Upper lobe of left lung (tissue), 6 donors: ENCODE results near the gene IGSF9. TPM values are rescaled to one million over a fixed set of nuclear protein-coding genes. Genes with fewer than 3 reads are reported as not detected.

ENCODE experiments used
- ATAC-seq, 2 donors: fragments of 200-7000 bp; cut with Tn5 transposase; one replicate each; pipeline ENCODE4 v1.9.1; 2022; ENCODE audit warnings: mild to moderate bottlenecking in 2 of 2, moderate library complexity in 2 of 2; ENCODE audit not compliant: low FRiP score in 2 of 2
- DNase-seq, 2 donors: peaks; one replicate each; pipeline ENCODE4 v3.0.0-alpha.2; 2019 to 2020
- H3K27ac ChIP-seq, 4 donors: fragments of 200-600 bp; sonication (generic); one replicate each; pipeline ENCODE4 v1.5.1; 2016 to 2019
- H3K27me3 ChIP-seq, 4 donors: fragments of 200-600 bp; sonication (generic); one replicate each; pipeline ENCODE4 v1.5.1; 2017 to 2019
- H3K36me3 ChIP-seq, 4 donors: fragments of 200-600 bp; sonication (generic); one replicate each; pipeline ENCODE4 v1.5.1; 2016 to 2019
- H3K4me1 ChIP-seq, 4 donors: fragments of 200-600 bp; sonication (generic); one replicate each; pipeline ENCODE4 v1.5.1; 2018 to 2019
- H3K4me3 ChIP-seq, 4 donors: fragments of 200-600 bp; sonication (generic); one replicate each; pipeline ENCODE4 v1.5.1; 2017 to 2019; ENCODE audit warnings: mild to moderate bottlenecking in 2 of 4, moderate library complexity in 1 of 4
- H3K9me3 ChIP-seq, 4 donors: fragments of 200-600 bp; sonication (generic); one replicate each; pipeline ENCODE4 v1.5.1; 2018 to 2019
- EP300 ChIP-seq, 4 donors: sonication (generic); formaldehyde crosslinking; IDR thresholded peaks; one replicate each; pipeline ENCODE4 v1.5.1; 2017; ENCODE audit warnings: antibody characterized with exemption in 4 of 4, control low read depth in 2 of 4
- POLR2A ChIP-seq, 4 donors: fragments of 450-650 bp; IDR thresholded peaks; one replicate each; pipeline ENCODE4 v1.5.1; 2016 to 2017; ENCODE audit warnings: antibody characterized with exemption in 4 of 4, mild to moderate bottlenecking in 2 of 4
- POLR2AphosphoS5 ChIP-seq, 2 donors: sonication (generic); formaldehyde crosslinking; IDR thresholded peaks; one replicate each; pipeline ENCODE4 v1.5.1; 2017; ENCODE audit warnings: antibody characterized with exemption in 2 of 2
- WGBS, 2 donors: methylation state at CpG; one replicate each; pipeline ENCODE4 v1.1.5; 2017 to 2018; 5-methylcytosine and 5-hydroxymethylcytosine counted together
- total RNA-seq, 6 donors: library from RNA; depleted of rRNA in 4 of 6; stranded (reverse); fragments of >200 nt in 4 of 6; gene quantifications; one replicate each; pipeline versions ENCODE4 v1.1.0 to v1.2.1, GENCODE V29; 2016 to 2021
- TF ChIP-seq, protein P1 (sequence below), 6 experiments: fragments of 450-650 bp in 4 of 6; fragments of 200-600 bp in 2 of 6; sonication (generic) in 2 of 6; IDR thresholded peaks; one replicate each; pipeline ENCODE4 v1.5.1; 2016 to 2019; ENCODE audit warnings: antibody characterized with exemption in 6 of 6
- donor health status: DM: no; HTN: no; CAD: no; lungs with moderate emphysema.
- donor health status: DM: no; HTN: yes; CAD: no; lungs with severe emphysema.

The IGSF9 gene
- total RNA-seq, 6 donors from 2014 or later: 0.55 to 2.3 (median 1.5) TPM

DNA sequence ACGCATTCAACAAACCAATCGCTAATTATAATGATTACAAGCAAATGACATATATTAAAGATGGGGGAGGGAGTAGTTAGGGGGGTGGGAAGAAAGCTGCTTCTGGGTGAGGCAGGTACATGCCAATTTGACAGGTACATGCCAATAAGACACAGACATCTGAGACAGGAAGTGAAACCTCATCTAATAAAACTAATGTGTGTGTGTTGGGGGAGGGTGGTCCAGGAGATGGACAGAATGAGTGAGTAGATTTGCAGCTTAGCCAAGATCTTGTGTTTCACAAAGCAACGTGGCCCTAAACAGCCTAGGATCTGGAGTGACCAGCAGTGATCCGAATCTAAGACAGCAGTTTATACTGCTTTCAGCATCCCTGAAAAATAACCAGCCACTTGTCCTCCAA lies 56.2 kb downstream of the IGSF9 start:
- DNase-seq (no peak), ATAC-seq (no peak)
- no peaks in the 10 kb centered on the region for H3K27me3 ChIP-seq
- TF ChIP-seq EP300 (IDR thresholded peaks at IDR 0.05): no peak
- TF ChIP-seq POLR2A (IDR thresholded peaks at IDR 0.05): no peak
- TF ChIP-seq POLR2AphosphoS5 (IDR thresholded peaks at IDR 0.05): no peak
- TF ChIP-seq, protein P1, sequence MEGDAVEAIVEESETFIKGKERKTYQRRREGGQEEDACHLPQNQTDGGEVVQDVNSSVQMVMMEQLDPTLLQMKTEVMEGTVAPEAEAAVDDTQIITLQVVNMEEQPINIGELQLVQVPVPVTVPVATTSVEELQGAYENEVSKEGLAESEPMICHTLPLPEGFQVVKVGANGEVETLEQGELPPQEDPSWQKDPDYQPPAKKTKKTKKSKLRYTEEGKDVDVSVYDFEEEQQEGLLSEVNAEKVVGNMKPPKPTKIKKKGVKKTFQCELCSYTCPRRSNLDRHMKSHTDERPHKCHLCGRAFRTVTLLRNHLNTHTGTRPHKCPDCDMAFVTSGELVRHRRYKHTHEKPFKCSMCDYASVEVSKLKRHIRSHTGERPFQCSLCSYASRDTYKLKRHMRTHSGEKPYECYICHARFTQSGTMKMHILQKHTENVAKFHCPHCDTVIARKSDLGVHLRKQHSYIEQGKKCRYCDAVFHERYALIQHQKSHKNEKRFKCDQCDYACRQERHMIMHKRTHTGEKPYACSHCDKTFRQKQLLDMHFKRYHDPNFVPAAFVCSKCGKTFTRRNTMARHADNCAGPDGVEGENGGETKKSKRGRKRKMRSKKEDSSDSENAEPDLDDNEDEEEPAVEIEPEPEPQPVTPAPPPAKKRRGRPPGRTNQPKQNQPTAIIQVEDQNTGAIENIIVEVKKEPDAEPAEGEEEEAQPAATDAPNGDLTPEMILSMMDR (IDR thresholded peaks at IDR 0.05): no peak
- H3K36me3 ChIP-seq: no peaks in the 10 kb centered on the region
- H3K4me3 ChIP-seq: no peak overlapping the region
- WGBS, 2 donors: 86 to 98% methylated on average over 4 of the region's 4 CpGs
- H3K4me1 ChIP-seq: peaks cover 13 to 29% (median 24%) of the 10 kb centered on the region in 4 donors
- H3K27ac ChIP-seq: peak overlapping the region; percentile 70 to 81 (median 76)
- no peaks in the 10 kb centered on the region for H3K9me3 ChIP-seq

DNA sequence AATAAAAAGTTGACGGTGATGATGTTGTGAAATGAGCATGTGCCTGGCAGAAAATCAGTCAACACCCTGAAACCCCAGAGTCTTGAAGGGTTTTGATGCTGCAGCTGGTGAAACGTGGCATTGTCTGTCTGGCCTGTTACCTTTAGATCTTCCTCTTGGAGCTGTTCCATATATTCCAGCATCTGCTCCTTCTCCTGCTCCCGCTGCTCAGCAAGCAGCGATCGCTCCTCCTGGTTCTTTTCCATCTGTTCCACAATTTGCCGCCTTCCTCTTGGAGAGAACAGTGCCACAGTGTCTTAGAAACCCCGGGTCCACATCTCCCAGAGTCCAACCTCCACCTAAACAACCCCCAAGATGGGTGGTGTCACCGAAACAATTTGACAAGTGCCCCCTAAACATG lies 61.1 kb downstream of the IGSF9 start:
- no peak for TF ChIP-seq POLR2A (IDR thresholded peaks at IDR 0.05)
- TF ChIP-seq, protein P1 (IDR thresholded peaks at IDR 0.05): no peak
- TF ChIP-seq POLR2AphosphoS5 (IDR thresholded peaks at IDR 0.05): no peak
- TF ChIP-seq EP300 (IDR thresholded peaks at IDR 0.05): no peak
- no peaks in the 10 kb centered on the region for H3K27me3 ChIP-seq
- no peak overlapping the region for H3K4me3 ChIP-seq
- no peaks in the 10 kb centered on the region for H3K9me3 ChIP-seq
- DNase-seq (no peak), ATAC-seq (no peak)
- H3K27ac ChIP-seq: no peak overlapping the region
- WGBS, 2 donors: 80 to 87% methylated on average over 8 of the region's 8 CpGs
- no peaks in the 10 kb centered on the region for H3K36me3 ChIP-seq
- H3K4me1 ChIP-seq: peaks cover 5 to 16% (median 15%) of the 10 kb centered on the region in 4 donors

DNA sequence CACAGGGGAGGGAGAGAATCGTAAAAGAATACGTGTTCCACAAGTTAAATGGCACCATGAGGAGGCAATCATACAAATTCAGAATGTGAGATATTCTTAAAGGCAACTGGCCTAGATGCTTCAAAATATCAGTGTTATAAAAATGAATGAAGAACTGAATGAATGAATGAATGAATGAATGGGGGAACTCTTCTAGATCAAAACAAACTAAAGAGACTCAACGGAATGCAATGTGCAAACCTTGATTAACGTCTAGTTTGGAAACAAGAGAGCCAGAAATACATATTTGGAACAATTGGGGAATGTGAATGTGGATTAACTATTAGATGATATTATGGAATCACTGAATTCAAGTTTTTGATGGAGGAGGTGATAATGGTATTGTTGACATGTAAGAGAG lies 62.3 kb downstream of the IGSF9 start:
- 70 to 90% methylated on average over 4 of the region's 4 CpGs for WGBS, 2 donors
- Histone ChIP-seq H3K9me3 (no peaks in the 10 kb centered on the region), H3K4me3 (no peak overlapping the region), H3K27me3 (no peaks in the 10 kb centered on the region), H3K36me3 (no peaks in the 10 kb centered on the region), H3K27ac (no peak overlapping the region), H3K4me1 (peaks cover 3 to 12% (median 10%) of the 10 kb centered on the region in 4 donors)
- ATAC-seq: no peak
- no peak for TF ChIP-seq EP300 (IDR thresholded peaks at IDR 0.05)
- TF ChIP-seq, protein P1 (IDR thresholded peaks at IDR 0.05): no peak
- TF ChIP-seq POLR2AphosphoS5 (IDR thresholded peaks at IDR 0.05): no peak
- no peak for TF ChIP-seq POLR2A (IDR thresholded peaks at IDR 0.05)
- no peak for DNase-seq

DNA sequence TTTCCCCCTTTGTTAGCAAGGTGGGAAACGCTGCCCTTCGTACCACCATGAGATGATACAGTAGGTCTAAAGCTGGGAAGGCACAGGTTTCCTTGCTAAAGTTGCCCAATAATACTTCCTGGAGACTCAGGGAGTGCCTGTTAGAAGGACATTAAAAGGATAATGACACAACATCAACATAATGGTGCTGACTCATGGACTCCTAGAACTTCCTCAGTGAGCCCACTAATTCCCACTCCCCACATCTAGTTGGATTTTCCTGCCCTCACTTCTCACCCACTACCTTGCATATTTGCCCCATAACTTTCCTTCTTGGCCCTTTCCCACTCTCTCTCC lies 62.9 kb downstream of the IGSF9 start:
- Histone ChIP-seq H3K9me3 (no peaks in the 10 kb centered on the region), H3K36me3 (no peaks in the 10 kb centered on the region), H3K27me3 (no peaks in the 10 kb centered on the region), H3K4me1 (peaks cover 3 to 12% (median 10%) of the 10 kb centered on the region in 4 donors), H3K27ac (no peak overlapping the region), H3K4me3 (no peak overlapping the region)
- TF ChIP-seq POLR2AphosphoS5 (IDR thresholded peaks at IDR 0.05): no peak
- DNase-seq: no peak
- WGBS, 2 donors: 68 to 74% methylated on average over 2 of the region's 2 CpGs
- ATAC-seq: no peak

DNA sequence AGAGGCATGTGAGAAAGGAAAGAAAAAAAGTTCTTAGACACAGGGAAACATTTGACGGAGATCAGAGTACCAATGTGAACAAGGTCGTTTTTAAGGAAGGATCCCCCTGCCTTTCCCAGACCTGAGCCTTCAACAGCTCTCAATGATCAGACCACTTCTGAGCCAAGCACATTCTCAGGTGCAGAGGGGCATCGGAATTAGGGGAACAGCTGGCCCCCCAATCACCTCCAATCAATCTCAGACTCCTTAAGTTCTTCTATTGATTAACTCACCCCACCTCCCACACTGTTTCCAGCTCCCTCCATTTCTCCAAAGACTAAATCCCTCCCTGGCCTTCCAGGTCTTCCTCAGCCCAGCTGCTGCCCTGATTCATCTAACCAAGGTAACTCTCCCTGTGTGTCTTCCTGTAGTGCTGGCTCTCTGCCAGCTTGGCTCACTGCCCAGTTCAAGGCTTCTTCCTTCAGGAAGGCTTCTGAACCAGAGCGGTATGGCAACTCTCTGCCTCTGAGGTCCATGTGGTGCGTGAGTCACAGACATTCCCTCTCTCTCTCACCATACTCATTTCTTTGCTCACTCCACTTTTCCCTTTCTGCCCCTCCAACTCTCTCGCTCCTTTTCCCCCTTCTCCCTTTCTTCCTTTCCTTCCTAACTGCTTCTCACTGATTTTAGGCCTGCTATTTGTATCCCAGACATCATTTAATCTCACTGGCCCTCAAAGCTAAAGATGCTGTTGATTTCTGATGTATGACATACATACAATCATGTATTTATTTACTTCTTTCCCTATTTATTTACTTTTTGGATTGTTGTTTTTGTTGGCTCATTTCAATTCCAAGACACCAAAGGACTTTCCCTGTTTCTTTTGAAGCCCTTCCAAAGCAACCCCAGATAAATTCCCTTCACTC lies 63.5 kb downstream of the IGSF9 start:
- Histone ChIP-seq H3K27ac (no peak overlapping the region), H3K4me3 (no peak overlapping the region), H3K27me3 (no peaks in the 10 kb centered on the region), H3K4me1 (peaks cover 3 to 12% (median 10%) of the 10 kb centered on the region in 4 donors), H3K9me3 (no peaks in the 10 kb centered on the region), H3K36me3 (no peaks in the 10 kb centered on the region)
- TF ChIP-seq EP300 (IDR thresholded peaks at IDR 0.05) (no peak), POLR2AphosphoS5 (IDR thresholded peaks at IDR 0.05) (peak in 1 of 2 donors; percentile 14)
- DNase-seq (peak in 1 of 2 donors; percentile 82), ATAC-seq (peak in 1 of 2 donors; percentile 37)
- WGBS, 2 donors: 57 to 62% methylated on average over 6 of the region's 6 CpGs
